Measurements from ENCODE around the gene RWDD4. TPM values are rescaled to one million over a fixed set of nuclear protein-coding genes. Genes with fewer than 3 reads are reported as not detected.

The RWDD4 gene
- total RNA-seq, 1 donor from 2014 or later, result 19.4 TPM

DNA sequence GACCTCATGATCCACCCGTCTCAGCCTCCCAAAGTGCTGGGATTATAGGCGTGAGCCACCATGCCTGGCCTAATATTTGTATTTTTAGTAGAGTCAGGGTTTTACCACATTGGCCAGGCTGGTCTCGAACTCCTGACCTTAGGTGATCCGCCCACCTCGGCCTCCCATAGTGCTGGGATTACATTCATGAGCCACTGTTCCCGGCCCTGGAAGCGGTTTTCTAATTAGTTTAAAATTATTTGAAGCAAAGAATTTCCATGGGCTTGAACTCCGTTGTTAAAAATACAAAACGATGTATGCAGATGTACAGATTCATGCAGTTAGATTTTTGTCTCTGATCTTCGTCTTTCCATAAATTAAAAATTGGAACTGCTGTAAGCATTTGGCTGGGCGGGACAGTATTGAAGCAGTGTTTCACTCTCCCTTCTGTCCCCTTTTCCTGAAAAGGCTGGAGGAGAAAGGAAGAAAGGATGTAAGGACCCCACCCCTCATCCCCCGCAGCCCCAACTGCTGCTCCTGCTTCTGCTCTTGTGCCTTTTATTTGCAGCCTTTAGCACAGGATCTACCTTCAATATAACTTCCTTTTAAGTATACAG lies 12.1 kb upstream of the RWDD4 start:
- H3K4me3 Mint-ChIP-seq (ENCODE audit: unreplicated experiment), result no peak overlapping the region

DNA sequence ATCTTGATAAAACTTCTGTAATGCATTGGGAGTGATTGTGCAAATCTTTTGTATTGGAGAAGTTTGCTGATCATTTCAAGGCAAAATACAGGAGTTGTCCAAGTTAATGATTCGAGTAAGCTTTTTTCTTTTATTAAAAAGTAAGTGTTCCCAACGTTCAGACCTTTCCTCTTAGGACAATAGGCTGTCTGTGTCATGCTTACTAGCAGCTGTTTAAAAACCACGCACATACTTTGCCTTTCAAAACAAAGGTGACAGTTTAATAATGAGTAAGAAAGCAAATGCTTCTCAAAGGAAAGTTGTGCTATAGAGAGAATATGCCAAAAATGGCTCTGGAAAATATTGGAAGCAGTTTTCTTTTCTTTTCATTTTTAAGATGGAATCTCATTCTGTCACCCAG lies 11.3 kb upstream of the RWDD4 start:
- Histone ChIP-seq H3K4me2 (ENCODE audit: low read length) (no peak overlapping the region), H3K4me1 (ENCODE audit: insufficient read depth, low read length) (no peaks in the 10 kb centered on the region), H3K27me3 (ENCODE audit: insufficient read depth, low read length) (no peaks in the 10 kb centered on the region), H2AFZ (ENCODE audit: low read depth, low read length) (no peak overlapping the region), H3K36me3 (ENCODE audit: insufficient read depth, low read length) (peaks cover 52% of the 10 kb centered on the region), H3K9ac (ENCODE audit: low read length) (no peak overlapping the region), H3K79me2 (ENCODE audit: insufficient read depth, low read length) (no peaks in the 10 kb centered on the region), H3K4me3 (ENCODE audit: insufficient read depth, low read depth, low read length) (no peak overlapping the region), H3K27ac (ENCODE audit: low read depth, low read length) (no peak overlapping the region), H3K9me3 (ENCODE audit: insufficient read depth, low read depth, low read length) (no peaks in the 10 kb centered on the region), H4K20me1 (ENCODE audit: insufficient read depth, low read length) (no peaks in the 10 kb centered on the region)
- peaks cover 7% of the 10 kb centered on the region for H3K36me3 Mint-ChIP-seq (ENCODE audit: low read depth, unreplicated experiment)
- no peak for DNase-seq (ENCODE audit: low read depth)
- no peak for FAIRE-seq
- no peak overlapping the region for H3K4me3 Mint-ChIP-seq (ENCODE audit: unreplicated experiment)
- TF ChIP-seq, protein P1, sequence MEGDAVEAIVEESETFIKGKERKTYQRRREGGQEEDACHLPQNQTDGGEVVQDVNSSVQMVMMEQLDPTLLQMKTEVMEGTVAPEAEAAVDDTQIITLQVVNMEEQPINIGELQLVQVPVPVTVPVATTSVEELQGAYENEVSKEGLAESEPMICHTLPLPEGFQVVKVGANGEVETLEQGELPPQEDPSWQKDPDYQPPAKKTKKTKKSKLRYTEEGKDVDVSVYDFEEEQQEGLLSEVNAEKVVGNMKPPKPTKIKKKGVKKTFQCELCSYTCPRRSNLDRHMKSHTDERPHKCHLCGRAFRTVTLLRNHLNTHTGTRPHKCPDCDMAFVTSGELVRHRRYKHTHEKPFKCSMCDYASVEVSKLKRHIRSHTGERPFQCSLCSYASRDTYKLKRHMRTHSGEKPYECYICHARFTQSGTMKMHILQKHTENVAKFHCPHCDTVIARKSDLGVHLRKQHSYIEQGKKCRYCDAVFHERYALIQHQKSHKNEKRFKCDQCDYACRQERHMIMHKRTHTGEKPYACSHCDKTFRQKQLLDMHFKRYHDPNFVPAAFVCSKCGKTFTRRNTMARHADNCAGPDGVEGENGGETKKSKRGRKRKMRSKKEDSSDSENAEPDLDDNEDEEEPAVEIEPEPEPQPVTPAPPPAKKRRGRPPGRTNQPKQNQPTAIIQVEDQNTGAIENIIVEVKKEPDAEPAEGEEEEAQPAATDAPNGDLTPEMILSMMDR (IDR thresholded peaks at IDR 0.05; ENCODE audit: insufficient read depth, low read depth, low read length), result no peak
- TF ChIP-seq EZH2 (IDR thresholded peaks at IDR 0.05; ENCODE audit: insufficient read depth, low read length), result no peak
- H3K27me3 Mint-ChIP-seq (ENCODE audit: low read depth, unreplicated experiment), result no peaks in the 10 kb centered on the region
- peaks cover 3% of the 10 kb centered on the region for H3K4me1 Mint-ChIP-seq (ENCODE audit: low read depth, unreplicated experiment)
- no peaks in the 10 kb centered on the region for H3K9me3 Mint-ChIP-seq (ENCODE audit: unreplicated experiment)
- no peak overlapping the region for H3K27ac Mint-ChIP-seq (ENCODE audit: unreplicated experiment)

More for the DNA sequence above, 12.1 kb upstream of the RWDD4 start:
- Histone ChIP-seq H3K9ac (ENCODE audit: low read length) (no peak overlapping the region), H3K27ac (ENCODE audit: low read depth, low read length) (no peak overlapping the region), H3K9me3 (ENCODE audit: insufficient read depth, low read depth, low read length) (no peaks in the 10 kb centered on the region), H3K79me2 (ENCODE audit: insufficient read depth, low read length) (no peaks in the 10 kb centered on the region), H3K27me3 (ENCODE audit: insufficient read depth, low read length) (no peaks in the 10 kb centered on the region), H4K20me1 (ENCODE audit: insufficient read depth, low read length) (no peaks in the 10 kb centered on the region), H2AFZ (ENCODE audit: low read depth, low read length) (no peak overlapping the region), H3K4me3 (ENCODE audit: insufficient read depth, low read depth, low read length) (no peak overlapping the region), H3K4me2 (ENCODE audit: low read length) (no peak overlapping the region), H3K36me3 (ENCODE audit: insufficient read depth, low read length) (peaks cover 53% of the 10 kb centered on the region), H3K4me1 (ENCODE audit: insufficient read depth, low read length) (no peaks in the 10 kb centered on the region)
- H3K36me3 Mint-ChIP-seq (ENCODE audit: low read depth, unreplicated experiment), result peaks cover 4% of the 10 kb centered on the region
- no peak overlapping the region for H3K27ac Mint-ChIP-seq (ENCODE audit: unreplicated experiment)
- no peaks in the 10 kb centered on the region for H3K27me3 Mint-ChIP-seq (ENCODE audit: low read depth, unreplicated experiment)
- no peaks in the 10 kb centered on the region for H3K9me3 Mint-ChIP-seq (ENCODE audit: unreplicated experiment)
- no peaks in the 10 kb centered on the region for H3K4me1 Mint-ChIP-seq (ENCODE audit: low read depth, unreplicated experiment)
- DNase-seq (ENCODE audit: low read depth), result no peak
- no peak for TF ChIP-seq EZH2 (IDR thresholded peaks at IDR 0.05; ENCODE audit: insufficient read depth, low read length)
- TF ChIP-seq, protein P1 (IDR thresholded peaks at IDR 0.05; ENCODE audit: insufficient read depth, low read depth, low read length), result no peak
- FAIRE-seq, result no peak

DNA sequence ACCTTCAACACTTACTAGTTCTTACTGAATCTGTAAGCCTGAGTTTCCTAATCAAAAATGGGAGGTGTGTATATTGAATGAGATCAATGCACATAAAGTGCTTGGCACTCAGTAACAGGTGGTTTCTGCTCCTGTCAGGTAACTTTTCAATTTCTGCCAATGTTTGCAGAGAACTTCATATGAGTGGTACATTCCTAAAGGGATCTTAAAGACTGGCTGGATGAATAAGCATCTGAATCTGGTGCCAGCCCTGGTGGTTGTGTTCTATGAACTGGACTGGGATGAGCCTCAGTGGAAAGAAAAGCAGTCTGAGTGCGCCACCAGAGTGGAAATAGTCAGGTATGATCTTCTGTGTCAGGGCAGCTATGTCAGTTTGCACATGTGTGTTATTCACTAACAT lies 7.1 kb upstream of the RWDD4 start:
- no peak for FAIRE-seq

More for the DNA sequence above, 7.1 kb upstream of the RWDD4 start:
- H3K9me3 ChIP-seq (ENCODE audit: insufficient read depth, low read depth, low read length), result no peaks in the 10 kb centered on the region
- H3K27me3 Mint-ChIP-seq (ENCODE audit: low read depth, unreplicated experiment), result no peaks in the 10 kb centered on the region
- no peaks in the 10 kb centered on the region for H3K9me3 Mint-ChIP-seq (ENCODE audit: unreplicated experiment)
- no peaks in the 10 kb centered on the region for H4K20me1 ChIP-seq (ENCODE audit: insufficient read depth, low read length)
- no peaks in the 10 kb centered on the region for H3K27me3 ChIP-seq (ENCODE audit: insufficient read depth, low read length)
- no peak for DNase-seq (ENCODE audit: low read depth)
- no peak overlapping the region for H3K4me2 ChIP-seq (ENCODE audit: low read length)
- H3K4me3 Mint-ChIP-seq (ENCODE audit: unreplicated experiment), result no peak overlapping the region
- H3K79me2 ChIP-seq (ENCODE audit: insufficient read depth, low read length), result peaks cover 31% of the 10 kb centered on the region
- H3K4me1 ChIP-seq (ENCODE audit: insufficient read depth, low read length), result no peaks in the 10 kb centered on the region
- H3K27ac ChIP-seq (ENCODE audit: low read depth, low read length), result no peak overlapping the region
- no peak overlapping the region for H3K27ac Mint-ChIP-seq (ENCODE audit: unreplicated experiment)
- H2AFZ ChIP-seq (ENCODE audit: low read depth, low read length), result no peak overlapping the region
- no peak overlapping the region for H3K4me3 ChIP-seq (ENCODE audit: insufficient read depth, low read depth, low read length)
- peaks cover 44% of the 10 kb centered on the region for H3K36me3 ChIP-seq (ENCODE audit: insufficient read depth, low read length)
- peaks cover 3% of the 10 kb centered on the region for H3K4me1 Mint-ChIP-seq (ENCODE audit: low read depth, unreplicated experiment)
- TF ChIP-seq EZH2 (IDR thresholded peaks at IDR 0.05; ENCODE audit: insufficient read depth, low read length), result no peak
- TF ChIP-seq, protein P1 (IDR thresholded peaks at IDR 0.05; ENCODE audit: insufficient read depth, low read depth, low read length), result no peak
- H3K9ac ChIP-seq (ENCODE audit: low read length), result no peak overlapping the region
- peaks cover 7% of the 10 kb centered on the region for H3K36me3 Mint-ChIP-seq (ENCODE audit: low read depth, unreplicated experiment)
